ENCODE results near the gene LIME1. TPM values are rescaled to one million over a fixed set of nuclear protein-coding genes. Genes with fewer than 3 reads are reported as not detected.

The LIME1 gene
- total and polyA plus RNA-seq, 4 donors: 21.2 to 69.0 (median 51.6) TPM

GRCh38 chr20:63742381-63743024, 6.0 kb downstream of the LIME1 start:
- H3K4me3 ChIP-seq (ENCODE audit: low read depth in 1 of 3, low read length in 3 of 3): no peak overlapping the region
- 44% methylated on average over 37 of the region's 37 CpGs for WGBS
- no peaks in the 10 kb centered on the region for H3K9me3 ChIP-seq (ENCODE audit: control insufficient read depth in 4 of 4, low read length in 3 of 4)
- no peak overlapping the region for H3K27ac ChIP-seq (ENCODE audit: low read depth in 1 of 2, low read length in 2 of 2)
- H3K27me3 ChIP-seq (ENCODE audit: control insufficient read depth in 4 of 4, insufficient read depth in 4 of 4, low read length in 3 of 4): no peaks in the 10 kb centered on the region
- H3K4me1 ChIP-seq (ENCODE audit: control insufficient read depth in 4 of 4, insufficient read depth in 4 of 4, low read length in 3 of 4): peaks cover 8 to 49% (median 36%) of the 10 kb centered on the region in 4 donors
- no peak overlapping the region for H3K9ac ChIP-seq (ENCODE audit: low read depth in 1 of 2, low read length in 2 of 2)
- no peaks in the 10 kb centered on the region for H3K36me3 ChIP-seq (ENCODE audit: control insufficient read depth in 4 of 4, insufficient read depth in 3 of 4, low read depth in 1 of 4, low read length in 3 of 4)
- TF ChIP-seq TAF1 (conservative IDR thresholded peaks at IDR 0.05) (no peak), RXRA (IDR thresholded peaks at IDR 0.05) (no peak), SP1 (IDR thresholded peaks at IDR 0.05) (no peak)
- TF ChIP-seq, protein P1, sequence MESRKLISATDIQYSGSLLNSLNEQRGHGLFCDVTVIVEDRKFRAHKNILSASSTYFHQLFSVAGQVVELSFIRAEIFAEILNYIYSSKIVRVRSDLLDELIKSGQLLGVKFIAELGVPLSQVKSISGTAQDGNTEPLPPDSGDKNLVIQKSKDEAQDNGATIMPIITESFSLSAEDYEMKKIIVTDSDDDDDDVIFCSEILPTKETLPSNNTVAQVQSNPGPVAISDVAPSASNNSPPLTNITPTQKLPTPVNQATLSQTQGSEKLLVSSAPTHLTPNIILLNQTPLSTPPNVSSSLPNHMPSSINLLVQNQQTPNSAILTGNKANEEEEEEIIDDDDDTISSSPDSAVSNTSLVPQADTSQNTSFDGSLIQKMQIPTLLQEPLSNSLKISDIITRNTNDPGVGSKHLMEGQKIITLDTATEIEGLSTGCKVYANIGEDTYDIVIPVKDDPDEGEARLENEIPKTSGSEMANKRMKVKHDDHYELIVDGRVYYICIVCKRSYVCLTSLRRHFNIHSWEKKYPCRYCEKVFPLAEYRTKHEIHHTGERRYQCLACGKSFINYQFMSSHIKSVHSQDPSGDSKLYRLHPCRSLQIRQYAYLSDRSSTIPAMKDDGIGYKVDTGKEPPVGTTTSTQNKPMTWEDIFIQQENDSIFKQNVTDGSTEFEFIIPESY (IDR thresholded peaks at IDR 0.05): no peak
- TF ChIP-seq, protein P2, sequence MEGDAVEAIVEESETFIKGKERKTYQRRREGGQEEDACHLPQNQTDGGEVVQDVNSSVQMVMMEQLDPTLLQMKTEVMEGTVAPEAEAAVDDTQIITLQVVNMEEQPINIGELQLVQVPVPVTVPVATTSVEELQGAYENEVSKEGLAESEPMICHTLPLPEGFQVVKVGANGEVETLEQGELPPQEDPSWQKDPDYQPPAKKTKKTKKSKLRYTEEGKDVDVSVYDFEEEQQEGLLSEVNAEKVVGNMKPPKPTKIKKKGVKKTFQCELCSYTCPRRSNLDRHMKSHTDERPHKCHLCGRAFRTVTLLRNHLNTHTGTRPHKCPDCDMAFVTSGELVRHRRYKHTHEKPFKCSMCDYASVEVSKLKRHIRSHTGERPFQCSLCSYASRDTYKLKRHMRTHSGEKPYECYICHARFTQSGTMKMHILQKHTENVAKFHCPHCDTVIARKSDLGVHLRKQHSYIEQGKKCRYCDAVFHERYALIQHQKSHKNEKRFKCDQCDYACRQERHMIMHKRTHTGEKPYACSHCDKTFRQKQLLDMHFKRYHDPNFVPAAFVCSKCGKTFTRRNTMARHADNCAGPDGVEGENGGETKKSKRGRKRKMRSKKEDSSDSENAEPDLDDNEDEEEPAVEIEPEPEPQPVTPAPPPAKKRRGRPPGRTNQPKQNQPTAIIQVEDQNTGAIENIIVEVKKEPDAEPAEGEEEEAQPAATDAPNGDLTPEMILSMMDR (IDR thresholded peaks at IDR 0.05; ENCODE audit: low read depth, low read length, missing input control): no peak
- TF ChIP-seq, protein P3, sequence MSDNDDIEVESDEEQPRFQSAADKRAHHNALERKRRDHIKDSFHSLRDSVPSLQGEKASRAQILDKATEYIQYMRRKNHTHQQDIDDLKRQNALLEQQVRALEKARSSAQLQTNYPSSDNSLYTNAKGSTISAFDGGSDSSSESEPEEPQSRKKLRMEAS (IDR thresholded peaks at IDR 0.05): no peak
- DNase-seq (ENCODE audit: low spot score): peak; percentile 33

- TF ChIP-seq RAD21 (IDR thresholded peaks at IDR 0.05): no peak
- TF ChIP-seq, protein P2 (IDR thresholded peaks at IDR 0.05; ENCODE audit: low read depth, low read length, missing input control): no peak
- TF ChIP-seq, protein P3 (IDR thresholded peaks at IDR 0.05): no peak
- no peak for TF ChIP-seq YY1 (IDR thresholded peaks at IDR 0.05)
- no peak for TF ChIP-seq SP1 (IDR thresholded peaks at IDR 0.05)
- TF ChIP-seq, protein P4, sequence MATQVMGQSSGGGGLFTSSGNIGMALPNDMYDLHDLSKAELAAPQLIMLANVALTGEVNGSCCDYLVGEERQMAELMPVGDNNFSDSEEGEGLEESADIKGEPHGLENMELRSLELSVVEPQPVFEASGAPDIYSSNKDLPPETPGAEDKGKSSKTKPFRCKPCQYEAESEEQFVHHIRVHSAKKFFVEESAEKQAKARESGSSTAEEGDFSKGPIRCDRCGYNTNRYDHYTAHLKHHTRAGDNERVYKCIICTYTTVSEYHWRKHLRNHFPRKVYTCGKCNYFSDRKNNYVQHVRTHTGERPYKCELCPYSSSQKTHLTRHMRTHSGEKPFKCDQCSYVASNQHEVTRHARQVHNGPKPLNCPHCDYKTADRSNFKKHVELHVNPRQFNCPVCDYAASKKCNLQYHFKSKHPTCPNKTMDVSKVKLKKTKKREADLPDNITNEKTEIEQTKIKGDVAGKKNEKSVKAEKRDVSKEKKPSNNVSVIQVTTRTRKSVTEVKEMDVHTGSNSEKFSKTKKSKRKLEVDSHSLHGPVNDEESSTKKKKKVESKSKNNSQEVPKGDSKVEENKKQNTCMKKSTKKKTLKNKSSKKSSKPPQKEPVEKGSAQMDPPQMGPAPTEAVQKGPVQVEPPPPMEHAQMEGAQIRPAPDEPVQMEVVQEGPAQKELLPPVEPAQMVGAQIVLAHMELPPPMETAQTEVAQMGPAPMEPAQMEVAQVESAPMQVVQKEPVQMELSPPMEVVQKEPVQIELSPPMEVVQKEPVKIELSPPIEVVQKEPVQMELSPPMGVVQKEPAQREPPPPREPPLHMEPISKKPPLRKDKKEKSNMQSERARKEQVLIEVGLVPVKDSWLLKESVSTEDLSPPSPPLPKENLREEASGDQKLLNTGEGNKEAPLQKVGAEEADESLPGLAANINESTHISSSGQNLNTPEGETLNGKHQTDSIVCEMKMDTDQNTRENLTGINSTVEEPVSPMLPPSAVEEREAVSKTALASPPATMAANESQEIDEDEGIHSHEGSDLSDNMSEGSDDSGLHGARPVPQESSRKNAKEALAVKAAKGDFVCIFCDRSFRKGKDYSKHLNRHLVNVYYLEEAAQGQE (IDR thresholded peaks at IDR 0.05): no peak
- no peak for TF ChIP-seq JUND (IDR thresholded peaks at IDR 0.05)
- TF ChIP-seq EGR1 (IDR thresholded peaks at IDR 0.05; ENCODE audit: low read depth in 2 of 2): no peak
- TF ChIP-seq, protein P1 (IDR thresholded peaks at IDR 0.05): no peak
- TF ChIP-seq, protein P5, sequence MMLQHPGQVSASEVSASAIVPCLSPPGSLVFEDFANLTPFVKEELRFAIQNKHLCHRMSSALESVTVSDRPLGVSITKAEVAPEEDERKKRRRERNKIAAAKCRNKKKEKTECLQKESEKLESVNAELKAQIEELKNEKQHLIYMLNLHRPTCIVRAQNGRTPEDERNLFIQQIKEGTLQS (IDR thresholded peaks at IDR 0.05): no peak
- TF ChIP-seq HNF4A (conservative IDR thresholded peaks at IDR 0.05): no peak
- no peak for TF ChIP-seq FOXA2 (IDR thresholded peaks at IDR 0.05)
- TF ChIP-seq HNF4G (IDR thresholded peaks at IDR 0.05): no peak
- TF ChIP-seq GABPA (IDR thresholded peaks at IDR 0.05 in 1 of 2, conservative IDR thresholded peaks at IDR 0.05 in 1 of 2): no peak
- Histone ChIP-seq H3K9ac (ENCODE audit: low read depth in 1 of 2, low read length in 2 of 2) (no peak overlapping the region), H3K9me3 (ENCODE audit: control insufficient read depth in 4 of 4, low read length in 3 of 4) (no peaks in the 10 kb centered on the region), H3K27ac (ENCODE audit: low read depth in 1 of 2, low read length in 2 of 2) (no peak overlapping the region), H3K27me3 (ENCODE audit: control insufficient read depth in 4 of 4, insufficient read depth in 4 of 4, low read length in 3 of 4) (no peaks in the 10 kb centered on the region), H3K4me1 (ENCODE audit: control insufficient read depth in 4 of 4, insufficient read depth in 4 of 4, low read length in 3 of 4) (peaks cover 8 to 43% (median 35%) of the 10 kb centered on the region in 4 donors), H3K4me3 (ENCODE audit: low read depth in 1 of 3, low read length in 3 of 3) (no peak overlapping the region), H3K36me3 (ENCODE audit: control insufficient read depth in 4 of 4, insufficient read depth in 3 of 4, low read depth in 1 of 4, low read length in 3 of 4) (no peaks in the 10 kb centered on the region)
- WGBS: 57% methylated on average over 31 of the region's 31 CpGs
- DNase-seq (ENCODE audit: low spot score): peak; percentile 35
These were observed 6.9 kb downstream of the LIME1 start for GRCh38 chr20:63743210-63743970.

Measured in liver (tissue), 9 donors.